RWPE1 (cell line): ENCODE measurements around the gene JAKMIP3.

Experiments used
- CTCF ChIA-PET: fragments of 350-600 bp; sonication (Branson Sonifier 250); formaldehyde crosslinking; extraction: SDS; loops from one replicate; lab custom pipeline; 2021; lab: Yijun Ruan, JAX
- POLR2A ChIA-PET: fragments of 400-600 bp; formaldehyde crosslinking; extraction: SDS; loops from one replicate; lab custom pipeline; 2020; ENCODE audit warnings: antibody characterized with exemption; ENCODE audit not compliant: low non-redundant PET; lab: Yijun Ruan, JAX
- DNase-seq: peaks from one replicate; pipeline ENCODE4 v3.0.0; 2012; ENCODE audit warnings: low spot score
- H3K27ac ChIP-seq: fragments of 450-650 bp; 2 replicates; pipeline ENCODE4 v1.5.1; 2017
- TF ChIP-seq, protein P1 (sequence below): fragments of 450-650 bp; conservative IDR thresholded peaks from 2 replicates; pipeline ENCODE4 v1.5.1; 2017; ENCODE audit warnings: low read depth, mild to moderate bottlenecking

Gene JAKMIP3

DNA sequence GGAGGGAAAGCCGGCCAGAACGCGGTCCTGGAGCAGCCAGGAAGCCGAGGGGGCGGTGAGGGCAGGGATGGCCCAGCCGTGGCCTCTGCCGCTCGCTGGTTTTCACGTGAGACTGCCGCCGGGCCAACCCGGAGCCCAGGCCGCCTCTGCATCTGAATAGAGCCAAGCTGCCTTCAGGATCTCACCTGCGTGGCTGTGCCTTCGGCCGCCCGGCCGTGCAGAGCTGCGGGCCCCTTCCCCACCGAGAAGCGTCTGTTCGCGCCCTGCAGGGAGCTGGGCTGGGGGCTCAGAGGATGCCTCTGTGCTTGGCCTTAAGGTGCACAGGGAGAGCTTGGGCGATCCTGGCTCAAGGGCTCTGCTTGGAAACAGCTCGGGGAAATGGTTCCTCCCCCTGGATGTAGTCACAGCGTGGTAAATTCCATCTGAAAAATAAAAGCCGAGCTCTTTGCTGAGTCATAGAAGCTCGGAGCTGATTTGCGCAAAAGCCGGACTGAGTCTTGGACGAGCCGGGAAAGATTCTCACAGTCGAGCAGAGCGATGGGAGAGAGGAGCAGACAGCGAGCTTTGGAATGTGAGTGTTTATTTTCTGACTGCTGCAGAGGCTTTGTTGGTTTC, at the start of gene JAKMIP3:
TSS of gene JAKMIP3 (plus strand) at position 456 of the 615 bp plus-strand sequence. CDS start 38,863 bp downstream, outside the sequence.
- CTCF ChIA-PET = interaction anchor here (0.7 to 1.9 kb wide), 2 partner anchors 9 to 77 kb away, joined by 3 to 8 read pairs; no protein-coding TSS in a partner anchor

DNA sequence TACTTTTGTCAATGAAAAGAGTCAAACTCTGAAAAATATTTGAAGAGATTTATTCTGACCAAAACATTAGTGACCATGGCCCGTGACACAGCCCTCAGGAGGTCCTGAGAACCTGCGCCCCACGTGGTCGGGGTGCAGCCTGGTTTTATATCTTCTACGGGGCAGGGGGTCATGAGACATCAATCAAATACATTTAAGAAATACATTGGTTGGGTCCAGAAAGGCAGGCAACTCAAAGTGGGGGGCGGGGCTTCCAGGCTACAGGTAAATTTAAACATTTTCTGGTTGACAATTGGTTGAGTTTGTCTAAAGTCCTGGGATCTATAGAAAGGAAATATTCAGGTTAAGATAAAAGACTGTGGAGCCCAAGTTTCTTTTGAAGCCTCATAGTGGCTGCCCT, 49.2 kb upstream of the JAKMIP3 start:
- DNase-seq = no peak
- ChIA-PET CTCF (no interaction called here), POLR2A (interaction anchor here (0.7 kb wide), 1 partner anchor 306 kb away, joined by 3 read pairs; no protein-coding TSS in a partner anchor)
- TF ChIP-seq, protein P1, sequence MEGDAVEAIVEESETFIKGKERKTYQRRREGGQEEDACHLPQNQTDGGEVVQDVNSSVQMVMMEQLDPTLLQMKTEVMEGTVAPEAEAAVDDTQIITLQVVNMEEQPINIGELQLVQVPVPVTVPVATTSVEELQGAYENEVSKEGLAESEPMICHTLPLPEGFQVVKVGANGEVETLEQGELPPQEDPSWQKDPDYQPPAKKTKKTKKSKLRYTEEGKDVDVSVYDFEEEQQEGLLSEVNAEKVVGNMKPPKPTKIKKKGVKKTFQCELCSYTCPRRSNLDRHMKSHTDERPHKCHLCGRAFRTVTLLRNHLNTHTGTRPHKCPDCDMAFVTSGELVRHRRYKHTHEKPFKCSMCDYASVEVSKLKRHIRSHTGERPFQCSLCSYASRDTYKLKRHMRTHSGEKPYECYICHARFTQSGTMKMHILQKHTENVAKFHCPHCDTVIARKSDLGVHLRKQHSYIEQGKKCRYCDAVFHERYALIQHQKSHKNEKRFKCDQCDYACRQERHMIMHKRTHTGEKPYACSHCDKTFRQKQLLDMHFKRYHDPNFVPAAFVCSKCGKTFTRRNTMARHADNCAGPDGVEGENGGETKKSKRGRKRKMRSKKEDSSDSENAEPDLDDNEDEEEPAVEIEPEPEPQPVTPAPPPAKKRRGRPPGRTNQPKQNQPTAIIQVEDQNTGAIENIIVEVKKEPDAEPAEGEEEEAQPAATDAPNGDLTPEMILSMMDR = no peak
- no peak overlapping the region for H3K27ac ChIP-seq

More for the DNA sequence above, at the start of gene JAKMIP3:
- H3K27ac ChIP-seq = peak within 1 kb of the TSS; percentile 60
- TF ChIP-seq, protein P1 = no peak
- peak; percentile 84 for DNase-seq
- POLR2A ChIA-PET = no interaction called here

DNA sequence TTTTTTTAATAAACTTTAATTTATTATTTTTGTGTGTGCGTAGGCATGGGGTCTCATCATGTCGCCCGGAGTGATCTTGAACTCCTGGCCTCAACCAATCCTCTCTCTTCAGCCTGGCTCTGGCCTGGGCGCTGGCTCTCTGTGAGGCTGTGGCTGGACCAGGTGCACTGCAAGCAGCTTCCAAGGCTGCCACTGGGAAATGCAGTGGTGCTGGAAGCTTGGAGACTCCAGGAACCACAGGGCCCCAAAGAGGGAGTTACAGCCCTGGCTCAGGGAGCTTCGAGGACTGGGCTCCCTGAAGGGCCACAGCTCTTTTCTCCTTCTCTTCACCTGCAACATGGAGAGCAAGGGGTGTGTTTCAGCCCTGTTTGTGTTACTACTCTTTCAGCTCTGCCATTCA, 47.3 kb upstream of the JAKMIP3 start:
- H3K27ac ChIP-seq = no peak overlapping the region
- ChIA-PET CTCF (interaction anchor here (1.2 kb wide), 1 partner anchor 124 kb away, joined by 5 read pairs; no protein-coding TSS in a partner anchor), POLR2A (no interaction called here)
- no peak for DNase-seq
- TF ChIP-seq, protein P1 = no peak

DNA sequence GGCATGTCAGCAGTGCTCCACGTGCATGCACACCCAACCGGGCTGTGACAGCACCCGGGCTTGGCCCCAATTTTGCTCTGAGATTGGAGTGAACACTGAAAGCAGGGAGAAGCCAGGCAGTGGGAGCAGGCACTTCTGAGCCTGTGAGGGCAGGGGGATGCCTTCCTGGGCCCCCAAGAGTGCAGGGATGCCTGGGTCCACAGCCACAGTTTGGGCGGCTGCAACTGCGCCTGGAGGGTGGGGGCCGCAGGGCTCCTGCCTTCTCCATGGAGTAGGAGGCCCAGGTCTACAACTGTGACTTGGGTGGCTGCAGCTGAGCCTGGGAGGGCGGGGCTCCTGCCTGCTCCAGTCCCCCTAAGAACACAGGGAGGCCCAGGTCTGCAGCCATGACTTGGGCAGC, 46.4 kb upstream of the JAKMIP3 start:
- CTCF ChIA-PET = interaction anchor here (0.7 to 1.2 kb wide), 2 partner anchors 52 to 123 kb away, joined by 3 to 5 read pairs; no protein-coding TSS in a partner anchor
- no peak for DNase-seq
- H3K27ac ChIP-seq = no peak overlapping the region
- TF ChIP-seq, protein P1 = no peak
- POLR2A ChIA-PET = no interaction called here

DNA sequence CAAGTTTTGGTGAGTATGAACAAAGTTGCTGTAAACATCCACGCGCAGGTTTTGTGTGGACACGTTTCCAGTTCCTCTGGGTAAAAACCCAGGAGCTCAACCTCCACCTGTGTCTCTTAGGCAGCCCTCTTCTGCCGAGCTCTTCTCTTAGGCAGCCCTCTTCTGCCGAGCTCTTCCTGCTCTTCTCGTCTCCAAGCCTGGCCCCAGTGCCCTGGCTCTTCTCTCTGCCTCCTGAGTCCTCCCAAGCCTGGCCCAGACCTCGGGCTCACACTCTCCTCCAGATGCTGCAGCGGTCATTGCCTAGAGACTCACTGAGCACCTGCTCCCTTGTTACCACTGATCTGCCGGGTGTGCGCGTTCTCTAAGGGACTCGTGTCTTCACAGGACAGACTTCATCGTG, 45.3 kb upstream of the JAKMIP3 start:
- CTCF ChIA-PET = interaction anchor here (0.7 kb wide), 1 partner anchor 132 kb away, joined by 3 read pairs; no protein-coding TSS in a partner anchor
- DNase-seq = no peak

DNA sequence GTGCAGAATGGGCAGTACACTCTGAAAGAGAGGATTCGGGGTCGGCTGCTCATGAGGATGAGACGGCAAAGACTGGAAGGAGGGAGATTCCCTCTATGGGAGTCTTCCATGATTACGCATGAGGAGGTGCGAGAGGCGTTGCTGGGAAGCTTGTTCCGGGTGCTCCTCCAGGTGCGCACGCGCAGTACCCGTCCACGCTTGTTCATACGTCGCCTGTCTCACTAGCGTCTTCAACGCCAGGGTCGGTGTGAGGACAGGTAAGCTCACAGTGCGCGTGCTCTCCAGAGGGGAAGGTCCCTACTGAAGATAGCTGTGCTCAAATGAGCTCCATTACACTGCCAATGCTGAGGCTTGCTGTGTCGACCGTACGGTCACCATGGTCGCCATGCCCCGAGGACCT, 44.7 kb upstream of the JAKMIP3 start:
- H3K27ac ChIP-seq = no peak overlapping the region
- CTCF ChIA-PET = interaction anchor here (0.7 kb wide), 2 partner anchors 133 to 155 kb away, joined by 3 read pairs; no protein-coding TSS in a partner anchor
- POLR2A ChIA-PET = no interaction called here
- DNase-seq = no peak
- TF ChIP-seq, protein P1 = no peak

More for the DNA sequence above, 45.3 kb upstream of the JAKMIP3 start:
- TF ChIP-seq, protein P1 = no peak
- POLR2A ChIA-PET = no interaction called here
- H3K27ac ChIP-seq = no peak overlapping the region
